IPS-11a (cell line): ENCODE measurements around the gene CACHD1.

ENCODE experiments used
- H3K4me3 ChIP-seq: one replicate; pipeline ENCODE4 v1.5.1; 2013; ENCODE audit warnings: low read depth, low read length, control low read depth

The CACHD1 gene

DNA sequence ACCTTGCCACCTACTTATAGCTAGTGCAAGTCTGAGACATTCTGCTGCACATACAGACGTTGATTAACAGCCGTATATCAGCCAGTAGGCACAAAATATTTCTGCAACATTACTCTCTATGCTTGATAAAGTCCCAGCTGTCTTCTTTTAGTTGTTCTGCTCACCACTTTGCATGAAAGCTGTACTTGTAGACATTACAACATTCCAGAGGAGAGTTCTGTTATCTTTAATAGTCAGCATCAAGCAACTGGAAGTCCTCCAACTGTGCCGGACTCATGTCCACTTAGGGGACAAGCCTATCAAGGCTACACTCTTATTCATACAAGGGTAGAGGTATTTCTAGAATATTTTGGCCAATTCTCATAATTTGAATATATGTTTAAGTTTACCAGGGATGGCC lies 50.0 kb downstream of the CACHD1 start:
- H3K4me3 ChIP-seq: no peak overlapping the region

DNA sequence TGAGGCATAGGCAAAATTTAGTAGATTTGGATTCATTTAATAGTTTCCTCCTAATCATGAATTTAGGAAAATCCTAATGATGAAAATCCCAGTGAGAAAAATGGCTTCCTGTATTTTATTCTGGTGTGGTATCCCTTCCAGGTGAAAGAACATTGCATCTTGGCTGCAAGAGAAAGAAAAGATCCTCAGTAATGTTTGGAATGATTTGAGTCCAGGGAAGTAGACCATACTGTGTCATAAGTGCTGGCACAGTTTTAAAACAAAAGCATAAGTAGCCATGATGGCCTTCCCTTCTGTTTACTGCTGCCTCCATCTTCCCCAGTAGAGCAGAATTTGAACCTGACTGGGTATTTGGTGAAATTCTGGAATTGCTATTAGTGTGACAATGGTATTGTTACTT lies 52.8 kb downstream of the CACHD1 start:
- H3K4me3 ChIP-seq: no peak overlapping the region

DNA sequence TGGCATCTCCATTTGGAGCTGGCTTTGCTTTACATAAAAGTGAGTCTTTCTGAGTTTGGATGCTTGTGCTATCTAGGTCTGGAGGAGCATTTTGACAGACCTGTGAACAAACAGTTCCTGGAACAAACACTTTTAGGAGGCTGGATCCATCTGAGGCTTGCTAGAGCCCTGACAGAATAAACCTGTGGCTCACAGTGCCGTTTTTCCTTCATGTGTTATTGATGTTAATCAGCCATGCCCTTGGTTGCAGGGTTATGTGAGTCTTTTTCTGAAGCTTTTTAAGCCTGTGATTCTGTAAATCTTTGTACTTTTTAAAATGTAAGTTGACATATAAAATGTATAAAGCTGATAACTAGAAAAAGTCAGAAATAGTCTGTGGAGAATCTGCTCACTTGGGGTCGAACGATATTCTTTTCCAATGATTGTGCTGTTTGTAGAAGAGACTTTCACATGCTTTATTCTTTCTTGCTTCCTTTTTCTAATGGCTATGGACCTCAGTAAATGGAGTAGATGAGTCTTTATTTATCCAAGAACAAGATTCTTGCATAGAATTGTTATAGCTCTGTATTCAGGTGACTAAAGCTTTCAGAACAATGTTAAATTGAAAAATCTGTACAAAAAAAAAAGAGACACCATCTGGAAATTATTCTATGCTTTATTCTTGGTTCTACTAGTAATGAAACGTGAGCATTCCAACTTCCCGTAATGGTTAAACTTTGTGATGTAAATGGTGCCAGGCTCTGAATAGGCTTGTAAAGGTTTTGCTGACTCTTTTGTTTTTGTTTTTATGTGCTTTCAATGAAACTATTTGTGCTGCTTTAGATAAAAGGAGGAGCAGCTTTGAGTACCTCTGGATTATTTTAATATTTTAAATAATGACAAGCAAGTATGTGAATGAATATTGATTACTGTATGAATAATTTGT lies 53.7 kb downstream of the CACHD1 start:
- no peak overlapping the region for H3K4me3 ChIP-seq

GRCh38 chr1:64524614-64525013 lies 54.7 kb downstream of the CACHD1 start:
- H3K4me3 ChIP-seq: no peak overlapping the region

DNA sequence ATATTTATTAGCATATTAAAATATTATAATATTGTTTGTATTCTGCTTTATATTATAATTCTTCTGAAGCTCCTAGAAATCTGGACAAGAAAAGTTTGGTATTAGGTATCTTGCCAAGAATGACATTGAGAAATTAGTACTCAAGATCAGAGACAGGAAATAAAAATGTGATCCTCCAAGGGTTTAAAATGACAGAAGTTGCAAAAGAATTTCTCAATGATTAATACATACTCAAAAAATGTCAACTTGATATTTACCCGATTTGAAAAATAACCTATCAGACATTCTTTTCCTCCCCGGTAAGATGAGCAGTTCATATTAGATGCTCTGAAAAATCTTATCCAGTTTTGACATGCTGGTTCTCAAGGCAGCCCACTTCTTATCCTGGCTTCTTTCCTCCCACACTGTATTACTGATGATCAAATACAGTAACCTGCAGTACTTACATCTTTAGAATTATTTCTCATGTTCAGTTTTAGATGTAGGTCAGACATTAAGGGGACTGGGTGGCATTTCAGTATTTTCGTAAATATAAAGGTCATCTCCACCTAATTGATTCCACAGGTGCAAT lies 55.3 kb downstream of the CACHD1 start:
- no peak overlapping the region for H3K4me3 ChIP-seq

GRCh38 chr1:64526312-64526711 lies 56.4 kb downstream of the CACHD1 start:
- no peak overlapping the region for H3K4me3 ChIP-seq

DNA sequence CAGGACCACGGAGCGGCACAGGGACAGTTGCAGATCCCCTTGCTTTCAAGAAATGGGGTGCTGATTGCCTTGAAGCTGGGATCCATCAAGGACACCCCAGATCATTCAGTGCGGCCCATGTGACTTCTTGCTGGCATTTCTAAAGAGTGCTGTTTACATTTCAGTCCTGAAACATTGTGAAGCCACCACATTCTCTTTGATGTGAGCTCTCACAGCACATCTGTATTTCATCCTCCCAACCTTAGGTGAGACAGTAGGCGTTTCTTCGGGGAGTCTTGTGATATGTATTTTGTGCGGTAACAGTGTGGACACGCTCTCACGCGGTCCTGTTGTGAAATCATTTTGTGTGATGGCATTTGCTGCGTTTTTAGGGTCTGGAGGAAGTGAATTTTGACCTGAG lies 57.2 kb downstream of the CACHD1 start:
- no peak overlapping the region for H3K4me3 ChIP-seq

DNA sequence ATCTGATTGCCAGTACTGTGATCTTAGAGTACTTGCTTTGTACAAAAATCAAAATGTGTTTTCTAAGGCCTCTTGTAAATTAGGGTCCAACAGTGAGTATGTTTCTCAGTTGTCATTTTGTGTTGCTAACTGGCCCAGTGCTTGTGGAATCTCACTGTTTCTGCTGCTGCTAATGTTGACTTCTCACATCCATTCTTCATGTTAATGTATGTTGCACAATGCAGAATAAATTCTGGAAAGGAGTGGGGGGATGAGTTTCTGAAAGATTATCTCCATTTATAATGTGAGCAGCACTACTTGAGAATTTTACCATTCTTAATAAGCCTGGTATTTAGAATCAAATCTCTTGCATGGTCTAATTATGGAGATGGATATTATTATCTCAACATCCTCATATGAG lies 57.9 kb downstream of the CACHD1 start:
- no peak overlapping the region for H3K4me3 ChIP-seq

- H3K4me3 ChIP-seq: no peak overlapping the region
Measured at GRCh38 chr1:64530969-64531692, 61.2 kb downstream of the CACHD1 start.

DNA sequence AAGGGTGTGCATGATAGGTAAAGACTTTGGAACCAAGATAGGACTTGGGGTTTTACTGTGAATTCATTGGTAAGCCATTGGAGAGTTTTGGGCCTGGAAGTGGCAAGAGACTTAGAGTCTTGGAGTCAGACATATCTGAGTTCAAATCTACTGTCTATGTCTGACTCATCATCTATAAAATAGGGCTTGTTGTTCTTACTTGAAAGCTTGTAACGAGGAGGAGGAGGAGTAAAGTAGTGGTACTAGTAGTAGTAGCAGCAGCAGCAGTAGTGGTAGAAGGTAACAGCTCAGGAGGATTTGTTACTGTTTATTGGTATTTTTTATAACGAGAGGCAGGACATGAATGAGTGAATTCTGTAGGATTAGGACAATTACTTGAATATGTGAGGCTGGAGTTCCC lies 62.7 kb downstream of the CACHD1 start:
- H3K4me3 ChIP-seq: no peak overlapping the region

- no peak overlapping the region for H3K4me3 ChIP-seq
Measured at GRCh38 chr1:64535938-64536835, 66.3 kb downstream of the CACHD1 start.

- H3K4me3 ChIP-seq: no peak overlapping the region
Measured at GRCh38 chr1:64536836-64537490, 67.0 kb downstream of the CACHD1 start.

DNA sequence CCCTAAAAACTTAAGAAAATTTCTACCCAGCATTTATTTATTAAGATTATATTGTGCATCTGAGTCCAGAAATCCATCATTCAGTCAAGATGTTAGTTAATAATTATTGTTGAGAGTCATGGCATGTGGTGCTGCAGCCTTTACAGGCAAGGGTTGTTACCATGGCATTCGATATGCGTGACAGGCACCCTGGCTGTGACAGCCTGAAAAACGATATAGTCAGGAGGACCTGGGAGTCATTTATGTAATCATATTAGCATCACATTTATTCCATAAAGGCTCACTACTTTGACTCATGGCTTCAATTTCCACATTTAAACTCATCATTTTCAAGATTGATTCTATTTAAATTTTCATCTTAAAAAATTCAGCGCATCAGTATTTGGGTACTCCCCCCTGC lies 68.0 kb downstream of the CACHD1 start:
- H3K4me3 ChIP-seq: no peak overlapping the region

GRCh38 chr1:64538389-64538788 lies 68.5 kb downstream of the CACHD1 start:
- H3K4me3 ChIP-seq: no peak overlapping the region

DNA sequence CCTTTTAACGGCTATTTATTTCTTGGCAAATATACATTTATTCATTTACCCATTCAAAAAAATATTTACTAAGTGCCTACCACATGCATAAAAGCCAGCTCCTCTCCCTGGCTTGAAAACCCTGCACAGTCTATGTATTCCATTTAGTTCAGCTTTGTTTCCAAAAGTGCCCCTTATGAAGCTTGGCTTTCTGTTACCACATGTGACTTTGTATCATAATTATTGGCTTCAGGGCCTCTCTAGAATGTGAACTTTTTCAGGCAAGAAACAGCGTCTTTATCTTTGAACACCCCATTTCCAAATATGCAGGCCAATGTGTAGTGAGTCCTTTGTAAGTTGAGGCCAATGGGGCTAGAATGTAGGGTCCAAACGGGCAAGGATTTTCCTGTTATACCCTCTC lies 69.4 kb downstream of the CACHD1 start:
- H3K4me3 ChIP-seq: no peak overlapping the region

DNA sequence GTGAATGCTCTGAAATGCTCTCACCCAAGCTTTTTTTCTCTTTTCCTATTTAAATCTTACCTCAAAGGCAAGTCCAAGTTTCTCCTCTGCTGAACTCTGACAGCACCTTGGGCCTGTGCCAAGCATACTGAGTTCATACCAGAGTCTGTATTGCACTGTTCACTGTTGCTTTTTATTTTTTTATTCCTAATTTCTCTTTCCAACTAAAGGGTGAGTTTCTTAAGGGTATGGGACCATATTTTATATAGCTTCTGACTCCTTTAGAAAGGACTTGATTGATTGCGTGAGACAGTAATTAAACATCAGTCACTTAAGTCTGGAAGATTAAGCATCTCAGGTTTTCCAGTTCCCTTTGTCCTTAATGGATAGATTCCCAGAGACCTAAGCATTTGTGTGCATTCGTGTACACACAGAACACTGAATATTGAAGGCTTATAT lies 69.9 kb downstream of the CACHD1 start:
- H3K4me3 ChIP-seq: no peak overlapping the region

- no peak overlapping the region for H3K4me3 ChIP-seq
Measured at GRCh38 chr1:64540265-64540791, 70.4 kb downstream of the CACHD1 start.

DNA sequence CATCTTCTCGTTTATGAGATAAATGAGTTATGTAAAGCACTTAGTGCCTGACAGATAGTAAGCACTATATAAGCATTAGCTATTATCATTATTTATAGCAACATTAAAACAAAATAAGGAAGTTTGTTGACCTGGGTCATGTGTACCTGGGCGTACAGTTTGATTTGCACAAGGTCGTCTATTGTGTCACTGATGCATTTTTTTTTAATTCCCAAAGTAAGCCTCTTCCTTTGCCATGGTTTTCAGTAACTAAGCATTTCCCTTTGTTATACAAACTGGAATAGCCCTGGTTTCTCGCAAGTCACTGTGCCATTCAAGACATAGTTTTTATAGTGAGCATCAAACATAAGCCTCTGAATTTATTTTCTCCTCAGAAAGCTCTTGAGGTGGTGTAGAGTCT lies 72.2 kb downstream of the CACHD1 start:
- no peak overlapping the region for H3K4me3 ChIP-seq

DNA sequence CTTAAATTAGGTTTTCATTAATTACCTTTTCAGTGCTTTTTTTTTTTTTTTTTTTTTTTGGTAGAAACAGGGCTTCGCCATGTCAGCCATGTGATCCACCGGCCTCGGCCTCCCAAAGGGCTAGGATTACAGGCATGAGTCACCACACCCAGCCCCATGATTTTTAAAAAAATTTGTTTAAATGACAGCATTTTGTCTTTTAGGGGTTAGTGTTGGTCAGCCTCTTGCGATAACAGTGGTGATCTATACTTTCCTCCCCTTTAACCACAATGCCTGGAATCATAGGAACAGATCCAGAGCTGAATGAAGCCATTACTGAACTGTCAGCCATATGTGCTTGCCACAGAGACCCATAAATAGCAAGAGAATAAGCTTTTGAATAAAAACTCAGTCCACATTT lies 73.9 kb downstream of the CACHD1 start:
- H3K4me3 ChIP-seq: no peak overlapping the region
